Measurements from ENCODE around the gene CPPED1. TPM values are rescaled to one million over a fixed set of nuclear protein-coding genes. Genes with fewer than 3 reads are reported as not detected.

The CPPED1 gene
- total and polyA plus RNA-seq, 9 donors = 4.3 to 9.1 (median 6.8) TPM

DNA sequence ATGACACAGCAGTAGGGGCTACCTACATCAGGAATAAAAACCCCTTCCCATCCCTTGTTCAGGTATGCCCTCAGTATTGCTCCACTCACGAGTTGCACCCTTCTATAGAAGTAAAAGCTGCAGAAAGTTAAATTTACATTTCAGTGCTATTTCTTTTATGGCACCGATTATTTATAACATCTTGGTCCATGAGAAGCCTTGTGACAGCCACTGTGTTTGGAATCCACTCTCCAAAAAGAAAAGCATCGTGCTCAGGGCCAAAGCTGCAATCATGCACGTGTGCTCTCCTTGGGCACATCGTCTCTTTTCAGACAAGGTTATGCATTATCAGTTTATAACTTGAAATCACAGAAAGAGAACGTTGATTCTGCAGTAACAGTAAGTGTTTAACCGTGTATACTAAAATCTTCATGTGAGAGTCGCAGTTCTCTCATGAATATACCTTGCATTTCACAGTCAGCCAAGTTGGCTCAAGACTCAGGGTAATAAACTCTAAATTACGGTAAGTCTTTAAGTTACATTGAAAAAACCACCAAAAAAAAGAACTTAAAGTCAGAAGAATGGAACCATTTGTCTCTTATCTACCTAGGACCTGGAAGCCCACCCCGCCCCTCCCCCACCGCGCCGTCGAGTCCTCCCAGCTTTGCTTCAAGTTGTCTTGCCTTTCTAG, 189.6 kb downstream of the CPPED1 start:
- 93% methylated on average over 5 of the region's 14 CpGs for WGBS (ENCODE audit: insufficient coverage)
- no peaks in the 10 kb centered on the region for H3K9me3 ChIP-seq (replicated peaks; ENCODE audit: control insufficient read depth, low read depth, low read length)
- no peaks in the 10 kb centered on the region for H3K4me1 ChIP-seq (ENCODE audit: control insufficient read depth, insufficient read depth, low read length)
- H3K4me3 ChIP-seq (ENCODE audit: low read length) = no peak overlapping the region
- H3K27me3 ChIP-seq (ENCODE audit: control insufficient read depth, insufficient read depth, low read length) = no peaks in the 10 kb centered on the region
- H3K36me3 ChIP-seq (ENCODE audit: control insufficient read depth, insufficient read depth, low read length) = no peaks in the 10 kb centered on the region
- H3K27ac ChIP-seq (ENCODE audit: low read length) = no peak overlapping the region
- DNase-seq = no peak

DNA sequence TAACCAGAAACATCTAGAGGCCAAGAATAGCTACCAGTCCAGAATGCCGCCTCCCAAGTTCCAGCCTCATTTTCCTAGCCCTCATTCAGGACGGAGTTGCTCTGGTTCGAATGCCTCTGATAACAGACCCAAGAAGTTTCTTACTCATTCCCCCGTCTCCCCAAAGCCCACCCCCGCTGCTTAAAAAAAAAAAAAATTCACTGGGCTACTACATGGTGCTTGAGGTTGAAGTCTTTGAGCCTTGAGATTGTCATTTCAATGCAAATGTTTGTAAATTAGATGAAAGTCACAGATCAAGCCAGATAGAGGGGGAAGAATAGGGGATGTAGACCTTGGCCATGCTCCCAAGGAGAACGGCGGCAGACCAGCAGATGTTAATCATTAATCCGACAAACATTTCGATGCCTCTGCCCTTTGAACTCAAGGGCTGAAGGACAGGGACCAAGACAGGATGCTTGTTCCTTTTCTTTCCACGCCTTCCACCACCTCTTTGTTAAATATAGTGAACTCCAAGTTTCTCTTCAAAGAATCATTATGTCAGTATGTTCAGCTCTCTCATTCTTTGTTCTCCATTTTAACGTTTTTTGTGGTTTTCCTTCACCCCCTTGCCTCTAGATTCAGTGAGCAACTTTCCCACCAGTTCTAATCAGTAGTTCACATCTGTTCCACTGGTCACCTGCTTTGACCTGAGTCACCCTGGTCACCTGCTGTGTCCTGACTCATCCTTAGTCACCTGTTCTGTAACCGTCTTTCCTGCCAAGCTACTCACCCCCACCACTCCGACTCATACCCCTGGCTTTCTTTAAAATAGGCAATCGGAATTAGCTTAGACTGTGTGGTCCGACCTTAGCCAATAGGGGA, 190.3 kb downstream of the CPPED1 start:
- Histone ChIP-seq H3K4me3 (ENCODE audit: low read length) (no peak overlapping the region), H3K36me3 (ENCODE audit: control insufficient read depth, insufficient read depth, low read length) (no peaks in the 10 kb centered on the region), H3K27me3 (ENCODE audit: control insufficient read depth, insufficient read depth, low read length) (no peaks in the 10 kb centered on the region), H3K4me1 (ENCODE audit: control insufficient read depth, insufficient read depth, low read length) (no peaks in the 10 kb centered on the region), H3K9me3 (replicated peaks; ENCODE audit: control insufficient read depth, low read depth, low read length) (no peaks in the 10 kb centered on the region), H3K27ac (ENCODE audit: low read length) (no peak overlapping the region)
- WGBS (ENCODE audit: insufficient coverage) = 46% methylated on average over 12 of the region's 15 CpGs
- no peak for DNase-seq

DNA sequence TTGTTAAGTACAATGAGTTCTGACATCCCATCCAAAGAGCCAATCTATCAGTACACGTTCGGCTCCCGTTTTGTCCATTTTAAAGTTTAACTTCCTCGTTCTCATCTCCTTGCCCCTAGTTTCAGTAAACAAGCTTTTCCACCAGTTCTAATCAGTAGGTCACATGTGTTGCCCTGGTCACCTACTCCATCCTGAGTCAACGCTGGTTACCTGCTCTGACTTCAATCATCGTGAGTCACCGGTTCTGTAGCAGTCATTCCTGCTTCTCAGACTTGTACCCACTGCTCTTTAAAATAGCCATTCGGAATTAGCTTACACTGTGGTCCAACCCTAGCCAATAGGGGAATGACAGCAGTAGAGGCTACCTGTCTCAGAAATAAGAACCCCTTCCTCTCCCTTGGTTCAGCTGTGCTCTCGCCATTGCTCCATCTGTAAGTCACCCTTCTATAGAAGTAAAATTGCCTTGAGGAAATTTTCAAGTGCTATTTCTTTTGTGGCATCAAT, 191.0 kb downstream of the CPPED1 start:
- Histone ChIP-seq H3K36me3 (ENCODE audit: control insufficient read depth, insufficient read depth, low read length) (no peaks in the 10 kb centered on the region), H3K4me3 (ENCODE audit: low read length) (no peak overlapping the region), H3K27me3 (ENCODE audit: control insufficient read depth, insufficient read depth, low read length) (no peaks in the 10 kb centered on the region), H3K9me3 (replicated peaks; ENCODE audit: control insufficient read depth, low read depth, low read length) (no peaks in the 10 kb centered on the region), H3K27ac (ENCODE audit: low read length) (no peak overlapping the region), H3K4me1 (ENCODE audit: control insufficient read depth, insufficient read depth, low read length) (no peaks in the 10 kb centered on the region)
- DNase-seq = no peak
- 84% methylated on average over 8 of the region's 9 CpGs for WGBS (ENCODE audit: insufficient coverage)

DNA sequence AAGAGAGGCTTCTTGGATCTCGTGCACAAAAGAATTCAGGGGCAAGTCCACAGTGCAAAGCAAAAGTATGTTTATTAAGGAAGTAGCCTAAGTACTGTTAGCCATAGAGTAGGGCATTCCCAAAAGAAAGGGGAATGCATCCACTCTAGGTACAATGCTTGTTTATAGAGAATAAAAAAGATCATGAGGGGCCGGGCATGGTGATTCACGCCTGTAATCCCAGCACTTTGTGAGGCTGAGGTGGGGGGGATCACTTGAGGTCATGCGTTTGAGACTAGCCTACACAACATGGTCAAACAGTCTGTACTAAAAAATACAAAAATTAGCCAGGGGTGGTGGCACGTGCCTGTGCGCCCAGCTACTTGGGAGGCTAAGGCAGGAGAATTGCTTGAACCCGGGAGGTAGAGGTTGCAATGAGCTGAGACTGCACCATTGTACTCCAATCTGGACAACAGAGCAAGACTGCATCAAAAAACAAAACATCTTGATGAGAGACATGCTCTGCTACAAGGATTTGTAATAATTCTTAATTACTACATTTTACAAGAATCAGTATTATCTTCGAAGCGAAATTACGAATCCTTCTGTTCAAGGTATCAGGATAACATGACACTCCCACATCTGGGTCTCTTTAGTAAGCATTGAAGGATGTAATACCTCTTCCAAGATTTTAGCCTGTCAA, 191.6 kb downstream of the CPPED1 start:
- Histone ChIP-seq H3K4me3 (ENCODE audit: low read length) (no peak overlapping the region), H3K27ac (ENCODE audit: low read length) (no peak overlapping the region), H3K27me3 (ENCODE audit: control insufficient read depth, insufficient read depth, low read length) (no peaks in the 10 kb centered on the region), H3K9me3 (replicated peaks; ENCODE audit: control insufficient read depth, low read depth, low read length) (no peaks in the 10 kb centered on the region), H3K36me3 (ENCODE audit: control insufficient read depth, insufficient read depth, low read length) (no peaks in the 10 kb centered on the region), H3K4me1 (ENCODE audit: control insufficient read depth, insufficient read depth, low read length) (no peaks in the 10 kb centered on the region)
- WGBS (ENCODE audit: insufficient coverage) = 60% methylated on average over 3 of the region's 10 CpGs
- DNase-seq = no peak

DNA sequence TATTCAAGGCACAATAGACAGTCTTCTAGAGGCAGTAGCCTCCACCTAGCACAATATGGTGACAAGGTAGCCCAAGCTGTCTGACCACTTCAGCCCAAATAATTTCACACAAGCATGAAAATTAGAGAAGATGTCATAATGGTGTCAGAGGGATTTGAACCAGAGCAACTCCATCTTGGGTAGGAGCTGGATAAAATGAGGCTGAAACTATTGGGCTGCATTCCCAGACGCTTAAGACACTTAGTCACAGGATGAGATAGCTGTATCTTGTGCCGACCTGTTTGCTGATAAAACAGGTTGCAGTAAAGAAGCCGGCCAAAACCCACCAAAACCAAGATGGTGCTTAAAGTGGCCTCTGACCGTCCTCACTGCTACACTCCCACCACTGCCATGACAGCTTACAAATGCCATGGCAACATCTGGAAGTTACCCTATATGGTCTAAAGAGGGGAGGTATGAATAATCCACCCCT, 192.6 kb downstream of the CPPED1 start:
- DNase-seq = no peak
- no peak overlapping the region for H3K27ac ChIP-seq (ENCODE audit: low read length)
- no peaks in the 10 kb centered on the region for H3K36me3 ChIP-seq (ENCODE audit: control insufficient read depth, insufficient read depth, low read length)
- no peaks in the 10 kb centered on the region for H3K4me1 ChIP-seq (ENCODE audit: control insufficient read depth, insufficient read depth, low read length)
- WGBS (ENCODE audit: insufficient coverage) = 80% methylated on average over 1 of the region's 4 CpGs
- no peaks in the 10 kb centered on the region for H3K27me3 ChIP-seq (ENCODE audit: control insufficient read depth, insufficient read depth, low read length)
- no peak overlapping the region for H3K4me3 ChIP-seq (ENCODE audit: low read length)
- H3K9me3 ChIP-seq (replicated peaks; ENCODE audit: control insufficient read depth, low read depth, low read length) = no peaks in the 10 kb centered on the region

DNA sequence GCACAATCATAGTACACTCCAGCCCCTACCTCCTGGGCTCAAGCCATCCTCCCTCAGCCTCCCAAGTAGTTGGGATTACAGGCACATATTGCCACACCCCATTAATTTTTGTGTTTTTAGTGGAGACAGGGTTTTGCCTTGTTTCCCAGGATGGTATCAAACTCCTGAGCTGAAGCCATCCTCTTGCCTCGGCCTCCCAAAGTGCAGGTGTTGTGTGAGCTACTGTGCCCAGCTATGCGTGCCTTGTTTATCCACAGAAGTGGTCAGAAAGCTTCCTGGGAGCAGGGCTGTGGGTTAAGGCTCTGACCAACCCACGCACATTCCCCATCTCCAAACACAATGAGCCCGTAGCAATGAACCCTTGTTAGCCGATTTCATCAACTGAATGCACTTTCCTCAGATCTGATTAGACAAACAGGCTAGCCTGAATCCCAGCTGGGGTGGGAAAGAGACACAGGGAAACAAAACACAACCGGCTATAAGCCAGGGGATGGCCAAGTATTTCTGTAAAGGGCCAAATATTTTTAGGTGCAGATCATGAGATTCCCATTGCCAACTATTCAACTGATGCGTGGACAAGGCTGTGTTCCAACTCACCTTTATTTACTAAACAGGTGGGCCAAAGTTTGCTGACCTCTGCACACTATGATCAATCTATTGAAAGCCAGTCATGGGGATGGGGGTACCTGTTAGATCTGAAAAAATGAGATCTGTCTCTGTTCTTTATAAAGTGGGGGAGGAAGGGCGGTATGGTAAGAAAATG, 193.6 kb downstream of the CPPED1 start:
- Histone ChIP-seq H3K27ac (ENCODE audit: low read length) (no peak overlapping the region), H3K27me3 (ENCODE audit: control insufficient read depth, insufficient read depth, low read length) (no peaks in the 10 kb centered on the region), H3K9me3 (replicated peaks; ENCODE audit: control insufficient read depth, low read depth, low read length) (no peaks in the 10 kb centered on the region), H3K4me1 (ENCODE audit: control insufficient read depth, insufficient read depth, low read length) (no peaks in the 10 kb centered on the region), H3K36me3 (ENCODE audit: control insufficient read depth, insufficient read depth, low read length) (no peaks in the 10 kb centered on the region), H3K4me3 (ENCODE audit: low read length) (no peak overlapping the region)
- DNase-seq = no peak
- WGBS (ENCODE audit: insufficient coverage) = 83% methylated on average over 6 of the region's 8 CpGs

Other genes starting within 250 kb of the CPPED1 start
- 0.04 TPM for gene SHISA9, start 97.7 kb upstream of the CPPED1 start, total RNA-seq
- under 1 TPM; 0.12 to 0.31 (median 0.15) TPM for gene SHISA9, start 97.7 kb upstream of the CPPED1 start, polyA plus RNA-seq (ENCODE audit: insufficient read depth in 1 of 8, insufficient read length in 8 of 8, low replicate concordance in 1 of 8)